ENCODE results near the gene SERPINE2.

Gene SERPINE2

DNA sequence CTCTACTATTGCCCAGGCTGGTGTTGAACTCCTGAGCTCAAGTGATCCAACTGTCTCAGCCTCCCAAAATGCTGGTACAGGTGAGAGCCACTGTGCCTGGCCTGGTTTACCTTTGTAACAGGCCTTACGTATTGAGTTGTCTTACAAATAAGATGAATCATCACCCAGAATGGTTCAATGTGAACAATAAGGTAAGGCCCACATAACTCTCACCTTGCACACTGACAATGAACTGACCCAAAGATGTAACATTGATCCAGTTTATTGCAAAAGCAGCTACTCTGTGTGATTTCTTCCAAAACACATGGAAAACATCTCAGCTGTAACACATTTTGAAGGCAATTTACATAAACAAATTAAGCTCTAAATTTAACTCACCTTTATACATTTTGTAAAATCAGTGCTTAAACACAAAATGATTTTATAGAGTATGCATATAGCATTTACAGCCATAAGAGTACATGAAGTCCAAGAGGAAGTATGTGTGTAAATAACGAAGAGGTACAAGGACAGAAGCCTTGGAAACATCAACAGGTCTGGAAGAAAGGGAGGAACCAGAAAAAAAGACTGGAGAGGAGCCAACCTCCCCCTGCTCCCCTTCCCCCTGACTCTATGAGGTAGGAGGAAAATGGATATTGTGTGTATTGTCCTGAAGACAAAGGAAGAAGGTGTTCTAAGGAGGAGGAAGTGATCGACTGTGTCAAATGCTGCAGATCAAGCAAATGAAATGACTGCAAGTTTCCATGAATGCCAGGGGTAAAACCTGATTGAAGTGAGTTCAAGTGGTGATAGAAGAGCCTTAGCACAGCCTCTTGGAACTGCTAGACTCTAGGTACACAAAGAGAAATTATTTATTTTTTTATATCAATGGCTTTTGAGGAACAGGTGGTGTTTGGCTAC is 88.4 kb downstream of the SERPINE2 start:
- Histone ChIP-seq H4K20me1 (ENCODE audit: low read depth, low read length) (no peaks in the 10 kb centered on the region), H3K27ac (ENCODE audit: low read depth, low read length) (no peak overlapping the region), H3K79me2 (ENCODE audit: insufficient read depth, low read length) (no peaks in the 10 kb centered on the region), H3K9ac (ENCODE audit: low read length) (no peak overlapping the region), H3K27me3 (ENCODE audit: low read length) (no peaks in the 10 kb centered on the region), H3K36me3 (ENCODE audit: low read length) (no peaks in the 10 kb centered on the region), H3K9me3 (ENCODE audit: insufficient read depth, low read length) (no peaks in the 10 kb centered on the region), H3K4me2 (ENCODE audit: low read depth, low read length, poor library complexity, severe bottlenecking) (peak overlapping the region; percentile 32), H2AFZ (ENCODE audit: low read depth, low read length, severe bottlenecking) (peak overlapping the region; percentile 95), H3K9me2 (replicated peaks; ENCODE audit: insufficient read depth, low read length) (no peaks in the 10 kb centered on the region), H3F3A (ENCODE audit: insufficient read depth) (no peaks in the 10 kb centered on the region; the same call in 1 of the 2 replicates), H3K4me3 (ENCODE audit: insufficient read depth, low read length, poor library complexity, severe bottlenecking) (no peak overlapping the region)
- TF ChIP-seq, protein P1, sequence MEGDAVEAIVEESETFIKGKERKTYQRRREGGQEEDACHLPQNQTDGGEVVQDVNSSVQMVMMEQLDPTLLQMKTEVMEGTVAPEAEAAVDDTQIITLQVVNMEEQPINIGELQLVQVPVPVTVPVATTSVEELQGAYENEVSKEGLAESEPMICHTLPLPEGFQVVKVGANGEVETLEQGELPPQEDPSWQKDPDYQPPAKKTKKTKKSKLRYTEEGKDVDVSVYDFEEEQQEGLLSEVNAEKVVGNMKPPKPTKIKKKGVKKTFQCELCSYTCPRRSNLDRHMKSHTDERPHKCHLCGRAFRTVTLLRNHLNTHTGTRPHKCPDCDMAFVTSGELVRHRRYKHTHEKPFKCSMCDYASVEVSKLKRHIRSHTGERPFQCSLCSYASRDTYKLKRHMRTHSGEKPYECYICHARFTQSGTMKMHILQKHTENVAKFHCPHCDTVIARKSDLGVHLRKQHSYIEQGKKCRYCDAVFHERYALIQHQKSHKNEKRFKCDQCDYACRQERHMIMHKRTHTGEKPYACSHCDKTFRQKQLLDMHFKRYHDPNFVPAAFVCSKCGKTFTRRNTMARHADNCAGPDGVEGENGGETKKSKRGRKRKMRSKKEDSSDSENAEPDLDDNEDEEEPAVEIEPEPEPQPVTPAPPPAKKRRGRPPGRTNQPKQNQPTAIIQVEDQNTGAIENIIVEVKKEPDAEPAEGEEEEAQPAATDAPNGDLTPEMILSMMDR (IDR thresholded peaks at IDR 0.05; ENCODE audit: insufficient read depth, low read length, poor library complexity, severe bottlenecking): no peak
- TF ChIP-seq EZH2phosphoT487 (conservative IDR thresholded peaks at IDR 0.05; ENCODE audit: low read length): no peak

DNA sequence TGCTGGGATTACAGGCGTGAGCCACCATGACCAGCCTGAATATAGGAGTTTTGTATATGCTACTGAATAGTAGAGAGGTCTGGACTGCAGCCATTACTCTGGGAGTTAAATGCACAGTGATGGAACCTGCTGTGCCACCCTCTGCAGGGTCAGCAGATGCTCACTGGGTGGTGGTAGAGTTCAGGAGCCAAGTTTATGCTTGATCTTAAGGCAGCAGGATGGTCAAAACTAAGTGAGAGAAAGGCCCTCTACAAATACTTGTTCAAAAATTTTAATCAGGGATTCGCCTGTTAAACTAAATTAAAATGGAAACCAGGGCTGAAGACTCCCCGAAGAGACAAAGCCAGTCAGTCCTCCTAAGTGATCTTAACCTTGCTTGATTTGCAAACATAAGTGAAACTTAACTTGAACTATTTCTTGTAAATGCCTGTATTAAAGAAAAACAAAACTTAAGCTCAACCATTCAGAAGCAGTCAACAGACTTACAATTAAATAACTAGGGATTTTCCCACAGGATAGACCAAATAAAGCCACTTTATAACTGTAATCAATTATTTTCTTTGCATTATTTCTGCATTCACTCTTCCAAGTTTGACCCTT is 89.7 kb downstream of the SERPINE2 start:
- Histone ChIP-seq H3K27ac (ENCODE audit: low read depth, low read length) (no peak overlapping the region), H3K9ac (ENCODE audit: low read length) (no peak overlapping the region), H3K4me2 (ENCODE audit: low read depth, low read length, poor library complexity, severe bottlenecking) (no peak overlapping the region), H3K36me3 (ENCODE audit: low read length) (no peaks in the 10 kb centered on the region), H2AFZ (ENCODE audit: low read depth, low read length, severe bottlenecking) (no peak overlapping the region), H3K9me2 (replicated peaks; ENCODE audit: insufficient read depth, low read length) (no peaks in the 10 kb centered on the region), H3F3A (ENCODE audit: insufficient read depth) (no peaks in the 10 kb centered on the region; the same call in 1 of the 2 replicates), H3K9me3 (ENCODE audit: insufficient read depth, low read length) (no peaks in the 10 kb centered on the region), H3K4me3 (ENCODE audit: insufficient read depth, low read length, poor library complexity, severe bottlenecking) (no peak overlapping the region), H3K27me3 (ENCODE audit: low read length) (no peaks in the 10 kb centered on the region), H4K20me1 (ENCODE audit: low read depth, low read length) (no peaks in the 10 kb centered on the region), H3K79me2 (ENCODE audit: insufficient read depth, low read length) (no peaks in the 10 kb centered on the region)
- TF ChIP-seq, protein P1 (IDR thresholded peaks at IDR 0.05; ENCODE audit: insufficient read depth, low read length, poor library complexity, severe bottlenecking): no peak
- TF ChIP-seq EZH2phosphoT487 (conservative IDR thresholded peaks at IDR 0.05; ENCODE audit: low read length): no peak

DNA sequence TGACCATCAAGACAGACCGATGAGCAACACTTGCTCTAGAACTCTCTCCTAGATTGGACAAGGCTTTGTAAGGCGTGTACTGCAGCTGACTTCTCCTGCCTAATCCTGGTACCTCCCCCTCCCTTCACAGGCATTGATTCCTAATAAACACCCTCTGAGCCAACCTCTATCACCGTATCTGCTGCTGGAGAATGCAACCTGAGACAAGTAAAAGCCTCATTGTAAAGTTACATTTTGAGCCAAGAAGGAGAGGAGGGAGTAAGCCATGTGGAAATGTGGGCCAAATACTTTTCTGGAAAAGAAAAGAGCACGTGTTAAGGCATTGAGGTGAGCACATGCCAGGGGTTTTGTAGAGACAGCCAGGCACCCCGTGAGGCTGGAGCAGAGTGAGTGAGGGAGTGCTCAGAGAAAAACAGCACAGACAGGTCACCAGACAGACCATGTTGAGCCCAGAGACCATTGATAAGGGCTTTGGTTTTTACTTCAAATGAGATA is 91.3 kb downstream of the SERPINE2 start:
- Histone ChIP-seq H2AFZ (ENCODE audit: low read depth, low read length, severe bottlenecking) (no peak overlapping the region), H3K4me3 (ENCODE audit: insufficient read depth, low read length, poor library complexity, severe bottlenecking) (no peak overlapping the region)
- no peak for TF ChIP-seq EZH2phosphoT487 (conservative IDR thresholded peaks at IDR 0.05; ENCODE audit: low read length)
- TF ChIP-seq, protein P1 (IDR thresholded peaks at IDR 0.05; ENCODE audit: insufficient read depth, low read length, poor library complexity, severe bottlenecking): no peak

More for the DNA sequence above, 91.3 kb downstream of the SERPINE2 start:
- Histone ChIP-seq H3K27ac (ENCODE audit: low read depth, low read length) (no peak overlapping the region), H3K27me3 (ENCODE audit: low read length) (no peaks in the 10 kb centered on the region), H3K36me3 (ENCODE audit: low read length) (no peaks in the 10 kb centered on the region), H3K9me2 (replicated peaks; ENCODE audit: insufficient read depth, low read length) (no peaks in the 10 kb centered on the region), H4K20me1 (ENCODE audit: low read depth, low read length) (no peaks in the 10 kb centered on the region), H3F3A (ENCODE audit: insufficient read depth) (no peaks in the 10 kb centered on the region), H3K9ac (ENCODE audit: low read length) (no peak overlapping the region), H3K4me2 (ENCODE audit: low read depth, low read length, poor library complexity, severe bottlenecking) (no peak overlapping the region), H3K79me2 (ENCODE audit: insufficient read depth, low read length) (no peaks in the 10 kb centered on the region), H3K9me3 (ENCODE audit: insufficient read depth, low read length) (no peaks in the 10 kb centered on the region)

Data from SU-DHL-6 (cell line).